Measurements from ENCODE around the gene ZSCAN5A.
"Not testable (repeated sequence)": the region's sequence is repeated elsewhere in the genome, so short reads cannot be mapped to it uniquely, and the experiment has no call there.

Gene ZSCAN5A

DNA sequence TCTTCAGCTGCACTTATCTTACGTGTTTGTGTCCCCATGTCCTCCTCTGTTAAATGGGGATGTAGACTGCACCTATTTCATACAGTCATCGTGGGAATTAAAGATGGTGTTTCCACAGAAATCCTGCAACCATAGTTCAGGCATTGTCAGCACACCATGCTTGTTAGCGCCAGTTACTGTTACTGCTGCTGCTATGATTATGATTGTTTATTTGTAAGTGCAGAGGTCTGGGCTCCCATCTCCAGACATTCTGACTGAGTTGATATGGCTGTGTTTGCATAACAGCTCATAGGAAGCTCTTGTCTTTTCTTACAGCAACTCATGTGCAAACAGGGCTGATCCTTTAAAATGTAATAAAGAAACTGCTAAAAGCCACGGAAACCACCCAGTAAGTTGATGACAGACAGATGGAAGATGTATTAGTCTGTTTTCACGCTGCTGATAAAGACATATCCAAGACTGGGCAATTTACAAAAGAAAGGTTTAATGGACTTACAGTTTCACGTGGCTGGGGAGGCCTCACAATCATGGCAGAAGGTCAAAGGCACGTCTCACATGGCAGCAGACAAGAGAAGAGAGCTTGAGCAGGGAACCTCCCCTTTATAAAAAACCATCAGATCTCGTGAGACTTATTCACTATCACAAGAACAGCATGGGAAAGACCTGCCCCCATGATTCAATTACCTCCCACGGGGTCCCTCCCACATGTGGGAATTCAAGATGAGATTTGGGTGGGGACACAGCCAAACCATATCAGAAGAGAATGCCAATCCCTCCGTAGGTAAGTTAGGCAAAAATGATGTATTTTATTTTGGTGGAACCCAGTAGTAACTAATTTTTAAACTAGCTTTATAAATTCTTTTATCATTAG, 1.6 kb downstream of the ZSCAN5A start:
- no peak for DNase-seq

DNA sequence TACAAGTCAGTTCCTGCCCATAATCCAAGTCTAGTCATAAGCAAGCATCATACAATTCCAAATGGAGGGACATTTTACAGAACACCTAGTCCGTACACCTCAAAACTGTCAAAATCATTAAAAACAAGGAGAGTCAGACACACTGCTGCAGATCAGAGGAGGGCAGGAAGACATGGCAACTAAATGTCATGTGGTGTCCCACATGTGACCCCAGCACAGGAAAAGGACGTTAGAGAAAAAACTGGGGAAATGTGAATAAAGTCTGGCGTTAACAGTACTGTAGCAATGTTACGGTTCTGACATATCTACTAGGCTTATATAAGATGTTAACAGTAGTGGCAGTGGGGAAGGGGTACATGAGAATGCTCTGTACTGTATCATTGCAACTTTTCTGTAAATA, 2.3 kb downstream of the ZSCAN5A start:
- no peak for DNase-seq

DNA sequence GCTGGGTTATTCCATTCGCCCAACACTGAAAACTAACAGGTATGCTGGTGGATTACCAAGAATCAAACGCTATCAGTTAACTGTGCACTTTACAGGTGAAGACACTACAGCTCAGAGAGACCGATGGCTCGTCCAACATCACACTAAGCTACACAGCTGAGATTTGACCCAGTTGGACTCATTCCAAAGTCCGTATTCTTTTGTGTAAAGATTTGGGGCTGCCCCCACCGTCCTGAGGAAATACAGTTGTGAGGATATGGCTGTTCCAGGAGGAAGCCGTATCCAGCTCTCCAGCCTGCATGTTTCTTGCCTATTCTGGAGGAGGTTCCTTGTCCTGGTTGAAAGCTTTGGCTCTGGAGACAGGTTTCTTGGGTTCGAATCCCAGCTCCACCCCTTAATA, 4.2 kb downstream of the ZSCAN5A start:
- no peak for DNase-seq

DNA sequence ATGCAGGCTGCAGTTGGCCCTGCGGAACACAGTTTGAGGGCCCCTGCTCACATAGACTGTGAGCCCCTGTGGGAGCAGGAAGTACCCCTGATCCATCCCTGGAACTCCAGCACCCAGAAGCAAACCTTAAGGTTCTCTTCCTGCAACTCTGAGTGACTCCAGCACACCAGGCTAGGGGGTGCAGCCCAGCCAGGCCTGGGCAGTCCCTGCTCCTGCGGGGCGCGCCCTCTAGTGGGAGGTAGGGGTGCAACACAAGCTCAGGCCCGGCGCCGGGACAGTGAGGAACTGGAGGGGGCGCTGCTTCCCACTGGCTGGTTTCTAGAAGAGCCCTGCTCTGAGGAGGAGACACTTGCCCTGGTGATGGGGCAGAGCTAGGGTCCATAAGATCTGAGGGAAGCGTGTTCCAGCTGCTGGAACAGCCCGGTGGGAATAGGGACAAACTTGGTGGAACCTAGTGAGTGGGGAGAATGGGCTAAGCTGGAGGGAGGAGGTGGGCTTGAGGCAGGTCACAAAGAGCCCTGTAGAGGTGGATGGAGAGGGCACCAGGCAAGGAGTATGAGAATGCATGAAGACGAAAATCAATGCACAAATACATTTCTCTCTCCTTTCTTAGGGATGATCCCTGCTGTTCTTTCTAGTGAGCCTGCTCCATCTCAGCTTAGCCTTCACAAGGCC, 5.0 kb downstream of the ZSCAN5A start:
- DNase-seq, result no peak

DNA sequence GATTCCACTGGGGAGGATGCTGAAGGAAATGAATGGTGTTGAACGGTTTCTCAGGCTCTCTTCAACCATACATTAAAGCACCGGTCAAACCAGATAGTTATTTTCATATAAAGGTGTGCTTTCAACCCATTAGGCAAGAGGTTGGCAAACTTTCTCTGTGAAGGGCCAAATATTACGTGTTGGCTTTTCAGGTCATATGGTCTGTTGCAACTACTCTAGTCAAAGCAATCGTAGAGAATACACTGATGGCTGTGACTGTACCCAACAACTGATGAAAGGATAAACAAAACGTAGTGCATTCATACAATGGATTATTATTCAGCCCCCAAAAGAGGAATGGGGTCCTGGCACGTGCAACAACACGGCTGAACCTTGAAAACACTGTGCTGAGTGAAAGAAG, 5.8 kb downstream of the ZSCAN5A start:
- DNase-seq, result no peak

DNA sequence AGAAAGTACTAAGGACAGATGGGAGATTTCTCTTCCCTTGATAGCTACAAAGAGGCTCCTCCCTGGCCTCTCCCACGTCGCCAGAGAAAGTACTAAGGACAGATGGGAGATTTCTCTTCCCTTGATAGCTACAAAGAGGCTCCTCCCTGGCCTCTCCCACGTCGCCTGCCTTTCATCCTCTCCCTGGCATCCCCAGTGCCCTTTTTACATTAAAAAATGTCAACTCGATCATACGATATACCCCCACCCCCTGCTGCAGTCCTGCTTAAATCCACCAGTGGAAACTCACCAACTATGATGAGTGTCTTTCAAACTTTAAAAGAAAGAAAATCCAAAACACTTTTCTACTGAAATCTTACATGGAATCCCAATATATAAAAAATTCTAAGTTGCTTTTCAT, 7.6 kb downstream of the ZSCAN5A start:
- DNase-seq, result not testable (repeated sequence)

DNA sequence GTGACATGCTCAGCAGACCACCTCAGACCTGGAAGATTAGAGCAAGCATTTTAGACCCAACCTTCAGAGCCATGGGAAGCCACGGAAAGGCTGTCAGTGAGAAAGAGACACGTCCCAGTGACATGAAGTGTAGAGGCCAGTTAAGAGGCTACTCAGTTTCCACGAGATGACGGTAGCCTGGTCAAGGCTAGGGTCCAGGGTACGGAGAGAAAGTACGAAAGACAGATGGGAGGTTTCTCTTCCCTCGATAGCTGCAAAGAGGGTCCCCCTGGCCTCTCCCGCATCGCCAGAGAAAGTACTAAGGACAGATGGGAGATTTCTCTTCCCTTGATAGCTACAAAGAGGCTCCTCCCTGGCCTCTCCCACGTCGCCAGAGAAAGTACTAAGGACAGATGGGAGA, 8.6 kb downstream of the ZSCAN5A start:
- no peak for DNase-seq

DNA sequence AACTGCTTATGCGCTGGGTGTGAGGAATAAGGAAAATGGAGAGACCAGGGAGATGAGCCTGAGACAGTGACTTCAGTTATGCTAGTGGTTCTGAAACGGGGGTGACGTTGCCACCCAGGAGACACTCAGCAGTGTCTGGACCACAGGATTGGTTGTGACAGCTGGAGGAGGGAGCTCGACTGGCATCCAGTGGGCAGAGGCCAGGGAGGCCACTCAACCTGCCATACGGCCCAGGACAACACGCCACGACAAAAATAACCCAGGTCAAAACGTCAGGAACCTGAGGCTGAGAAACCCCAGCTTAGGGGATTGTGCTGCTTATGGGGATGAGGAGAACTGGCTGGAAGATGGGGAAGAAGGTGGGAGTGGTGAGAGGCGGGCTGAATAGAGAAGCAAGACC, 10.4 kb downstream of the ZSCAN5A start:
- DNase-seq, result no peak

DNA sequence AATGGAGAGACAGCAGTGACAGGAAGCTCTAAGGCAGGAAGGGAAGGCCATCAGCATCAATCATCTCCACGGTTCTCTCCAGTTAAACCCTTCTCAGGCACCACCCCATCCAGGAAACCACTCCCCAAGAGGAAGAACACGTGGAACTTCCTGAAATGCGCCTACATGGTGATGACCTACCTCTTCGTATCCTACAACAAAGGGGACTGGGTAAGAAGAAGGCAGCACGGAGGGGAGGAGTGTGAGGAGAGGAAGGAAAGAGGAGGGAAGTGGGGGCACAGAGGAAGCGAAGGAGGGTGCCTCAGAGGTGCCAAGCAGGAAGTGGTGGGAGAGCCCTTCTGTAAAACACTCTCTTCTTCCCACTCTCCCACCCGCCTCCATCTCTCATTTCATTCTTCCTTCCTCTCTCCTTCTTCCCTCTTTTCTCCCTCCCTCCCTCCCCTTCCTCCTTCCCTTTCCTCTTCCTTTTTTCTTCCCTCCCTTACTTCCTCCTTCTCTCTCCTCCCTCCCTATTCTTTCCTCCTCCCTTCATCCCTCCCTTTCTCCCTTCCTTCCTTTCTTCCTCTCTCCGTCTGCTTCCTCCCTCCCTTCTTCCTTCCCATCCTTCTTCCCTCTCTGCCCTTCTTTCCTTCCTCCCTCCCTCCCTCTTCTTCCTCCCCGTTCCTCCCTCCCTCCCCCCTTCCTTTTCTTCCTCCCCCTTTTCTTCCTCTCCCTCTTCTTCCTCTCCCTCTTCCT, 12.6 kb downstream of the ZSCAN5A start:
- DNase-seq, result no peak

DNA sequence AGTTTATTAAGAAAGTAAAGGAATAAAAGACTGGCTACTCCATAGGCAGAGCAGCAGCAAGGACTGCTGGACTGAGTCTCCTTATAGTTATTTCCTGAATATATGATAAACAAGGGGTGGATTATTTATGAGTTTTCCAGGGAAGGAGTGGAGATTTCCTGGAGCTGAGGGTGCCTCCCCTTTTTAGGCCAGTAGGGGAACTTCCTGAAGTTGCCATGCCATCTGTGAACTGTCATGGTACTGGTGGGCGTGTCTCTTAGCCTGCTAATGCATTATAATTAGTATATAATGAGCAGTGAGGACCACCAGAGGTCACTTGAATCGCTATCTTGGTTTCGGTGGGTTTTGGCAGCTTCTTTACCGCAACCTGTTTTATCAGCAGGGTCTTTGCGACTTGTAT, 13.5 kb downstream of the ZSCAN5A start:
- DNase-seq, result no peak

DNA sequence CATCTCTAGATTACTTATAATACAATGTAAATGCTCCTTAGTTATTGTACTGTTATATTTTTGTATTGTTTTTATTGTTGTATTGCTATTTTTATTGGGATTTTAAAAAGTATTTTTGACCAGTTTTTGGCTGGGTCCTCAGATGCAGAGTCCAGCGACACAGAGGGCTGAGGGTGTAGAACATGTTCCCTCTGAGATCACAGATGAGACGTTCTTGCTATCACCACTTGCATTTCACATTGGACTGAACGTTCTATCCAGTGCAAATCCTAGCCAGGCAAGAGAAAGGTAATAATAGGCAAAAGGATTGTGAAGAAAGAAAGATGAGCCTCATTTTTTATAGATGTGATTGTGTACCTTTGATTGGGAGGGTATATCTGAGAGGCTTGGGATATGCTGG, 15.0 kb downstream of the ZSCAN5A start:
- DNase-seq, result no peak

DNA sequence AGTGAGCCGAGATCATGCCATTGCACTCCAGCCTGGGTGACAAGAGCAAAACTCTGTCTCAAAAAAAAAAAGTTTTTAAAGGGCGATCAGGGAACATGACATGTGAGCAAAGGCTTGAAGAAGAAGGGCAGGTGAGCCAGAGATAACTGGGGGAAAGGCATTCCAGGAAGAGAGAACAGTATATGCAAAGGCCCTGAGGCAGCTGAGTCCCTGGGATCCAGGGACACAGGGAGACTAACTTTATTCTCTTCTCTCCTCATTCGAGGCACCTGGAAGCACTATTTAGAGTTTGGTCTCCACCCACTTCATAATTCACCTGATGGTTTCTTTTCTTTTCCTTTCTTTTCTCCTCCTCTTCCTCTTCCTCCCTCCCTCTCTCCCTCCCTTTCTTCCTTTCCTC, 17.6 kb downstream of the ZSCAN5A start:
- DNase-seq, result no peak

DNA sequence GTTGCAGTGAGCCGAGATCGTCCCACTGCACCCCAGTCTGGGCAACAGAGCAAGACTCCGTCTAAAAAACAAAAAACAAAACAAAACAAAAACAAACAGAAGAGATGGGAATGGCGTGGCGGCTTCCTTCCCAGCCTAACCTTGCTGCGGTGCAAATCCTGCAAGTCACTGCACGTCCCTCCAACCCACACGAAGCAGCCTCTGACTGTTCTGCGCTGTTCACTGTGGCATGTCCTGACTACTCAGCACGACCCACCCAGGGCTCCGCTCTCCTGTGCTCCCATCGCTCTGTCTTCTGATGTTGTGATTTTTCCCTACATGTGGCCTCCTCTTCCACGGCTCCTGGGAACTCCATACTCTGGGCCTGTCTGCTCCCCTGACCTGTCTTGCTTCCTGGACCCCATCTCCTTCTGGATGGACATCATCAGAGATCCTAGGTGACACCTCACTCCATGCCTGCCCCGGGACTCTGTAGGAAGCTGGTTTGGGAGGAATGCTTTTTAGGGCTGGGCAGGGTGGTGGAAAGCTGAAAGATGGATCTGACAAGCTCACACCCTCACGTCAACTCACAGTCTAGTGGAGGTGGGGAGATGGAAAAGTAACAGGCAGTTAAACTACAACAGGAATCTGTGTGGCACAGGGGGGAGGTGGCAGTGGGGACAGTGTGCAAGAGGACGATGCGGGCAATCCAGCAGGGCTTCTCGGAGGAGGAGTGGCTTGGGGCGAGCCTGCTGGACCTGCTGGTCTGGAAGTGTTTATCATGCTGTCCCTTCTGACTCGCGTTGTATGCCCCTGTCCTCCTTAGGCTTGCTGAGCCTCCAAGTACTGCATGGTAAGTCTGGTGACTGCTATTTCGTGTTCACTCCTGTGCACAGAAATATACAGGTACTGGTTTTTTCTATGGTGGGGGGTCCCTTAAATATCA, 18.8 kb downstream of the ZSCAN5A start:
- DNase-seq, result no peak

DNA sequence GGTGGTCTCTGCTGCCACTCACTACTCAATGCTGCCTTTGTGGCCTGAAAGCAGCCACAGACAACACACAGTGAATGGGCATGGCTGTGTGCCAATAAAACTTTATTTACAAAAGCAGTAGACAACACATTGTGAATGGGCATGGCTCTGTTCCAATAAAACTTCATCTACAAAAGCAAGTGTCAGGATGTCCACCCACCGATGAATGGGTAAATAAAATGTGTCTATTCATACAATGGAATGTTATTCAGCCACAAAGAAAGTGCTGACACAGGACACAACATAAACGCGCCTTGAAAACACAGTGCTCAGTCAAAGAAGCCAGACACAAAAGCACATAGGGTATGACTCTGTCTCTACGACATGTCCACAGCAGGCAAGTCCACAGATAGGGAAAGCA, 20.1 kb downstream of the ZSCAN5A start:
- no peak for DNase-seq

DNA sequence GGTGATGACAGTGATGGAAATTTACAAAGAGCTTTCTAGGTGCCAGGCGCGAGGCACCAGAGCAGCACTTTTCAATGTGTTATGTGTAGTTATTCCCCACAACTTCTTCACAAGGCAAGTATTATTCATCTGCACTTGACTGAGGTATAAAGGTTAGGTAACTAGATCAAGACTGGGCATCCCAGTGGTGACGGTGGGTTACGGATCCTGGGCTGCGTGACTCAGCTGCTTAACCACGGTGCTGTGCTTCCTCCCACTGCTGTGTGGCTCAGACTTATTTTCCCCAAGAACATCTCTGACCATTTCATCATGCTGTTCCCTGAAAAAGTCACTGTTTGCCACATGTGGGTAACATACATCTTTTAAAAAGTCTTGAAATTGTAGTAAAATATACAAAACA, 22.8 kb downstream of the ZSCAN5A start:
- DNase-seq, result no peak

DNA sequence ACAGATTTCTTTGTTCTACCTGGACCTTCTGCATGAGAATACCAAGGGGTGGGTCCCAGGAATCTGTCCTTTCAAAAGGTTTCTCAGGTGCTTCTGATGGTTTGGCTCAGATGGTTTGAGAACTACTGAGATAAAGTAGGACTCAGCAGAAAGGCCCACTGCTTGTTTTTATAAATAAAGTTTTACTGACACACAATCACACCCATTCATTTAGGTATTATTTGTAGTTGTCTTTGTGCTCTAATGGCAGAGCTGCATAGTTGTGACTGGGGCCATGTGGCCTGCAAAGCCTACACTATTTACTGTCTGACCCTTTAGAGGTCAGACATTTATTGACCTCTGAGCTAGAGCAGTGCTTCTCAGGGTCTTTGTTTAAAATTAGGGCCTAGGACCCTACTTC, 24.5 kb downstream of the ZSCAN5A start:
- no peak for DNase-seq

DNA sequence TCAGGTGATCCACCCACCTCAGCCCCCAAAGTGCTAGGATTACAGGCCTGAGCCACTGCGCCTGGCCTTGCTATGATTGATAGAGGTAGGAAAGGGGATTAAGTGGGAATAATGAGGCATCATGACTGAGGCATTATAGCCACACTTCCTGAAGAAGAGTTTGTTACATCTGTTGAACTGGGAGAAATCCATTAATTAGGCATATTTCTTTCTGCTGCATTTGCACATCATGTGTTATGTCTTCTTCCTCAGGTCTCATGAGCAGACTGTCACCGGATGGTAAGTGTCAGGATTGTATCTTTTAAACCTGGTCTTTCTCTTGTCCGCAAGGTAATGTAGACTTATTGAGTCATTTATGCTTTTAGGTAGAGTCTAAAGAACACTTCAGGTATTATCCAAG, 29.9 kb downstream of the ZSCAN5A start:
- DNase-seq, result no peak

DNA sequence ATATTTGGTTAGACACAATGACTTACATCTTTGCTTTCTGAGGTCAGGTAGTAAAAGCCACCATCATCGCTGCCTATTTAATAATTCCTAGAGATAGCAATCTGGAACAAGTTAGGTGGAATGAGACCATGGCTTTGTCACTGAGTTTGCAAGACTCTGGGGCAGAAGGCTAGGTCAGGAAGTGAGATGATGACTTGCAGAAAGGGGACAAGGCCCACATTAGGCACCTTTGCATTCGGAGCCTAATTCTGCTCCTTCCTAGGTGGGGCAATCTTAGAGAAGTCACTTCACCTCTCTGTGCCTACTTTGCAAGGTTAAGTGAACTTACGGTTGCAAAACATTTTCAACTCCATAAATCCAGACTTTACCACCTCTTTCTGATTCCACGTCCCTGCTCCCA, 31.8 kb downstream of the ZSCAN5A start:
- DNase-seq, result no peak

DNA sequence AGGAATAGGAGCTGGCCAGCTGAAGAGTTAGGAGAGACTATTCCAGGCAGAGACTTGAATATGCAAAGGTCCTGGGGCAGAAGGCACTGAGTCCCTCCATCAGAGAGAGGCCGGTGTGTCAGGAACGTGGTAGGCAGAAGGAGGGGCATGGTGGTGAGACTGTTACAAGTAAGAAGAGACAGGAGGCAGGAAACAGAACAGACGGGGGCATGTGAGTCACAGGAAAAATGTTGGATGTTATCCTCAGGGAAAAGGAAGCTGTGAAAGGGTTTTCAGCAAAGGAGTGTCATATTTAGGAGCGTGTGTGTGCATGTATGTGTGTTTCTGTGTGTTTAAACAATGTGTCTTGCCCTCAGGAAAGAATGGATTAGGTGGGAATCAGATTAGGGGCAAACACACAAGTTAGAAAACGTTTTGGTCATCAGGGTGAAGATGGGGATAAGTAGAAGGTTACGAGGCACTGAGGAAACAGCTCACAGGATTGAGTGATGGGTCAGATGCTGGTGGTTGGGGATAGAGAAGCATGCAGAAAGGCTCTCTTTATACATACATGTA, 41.0 kb downstream of the ZSCAN5A start:
- no peak for DNase-seq

DNA sequence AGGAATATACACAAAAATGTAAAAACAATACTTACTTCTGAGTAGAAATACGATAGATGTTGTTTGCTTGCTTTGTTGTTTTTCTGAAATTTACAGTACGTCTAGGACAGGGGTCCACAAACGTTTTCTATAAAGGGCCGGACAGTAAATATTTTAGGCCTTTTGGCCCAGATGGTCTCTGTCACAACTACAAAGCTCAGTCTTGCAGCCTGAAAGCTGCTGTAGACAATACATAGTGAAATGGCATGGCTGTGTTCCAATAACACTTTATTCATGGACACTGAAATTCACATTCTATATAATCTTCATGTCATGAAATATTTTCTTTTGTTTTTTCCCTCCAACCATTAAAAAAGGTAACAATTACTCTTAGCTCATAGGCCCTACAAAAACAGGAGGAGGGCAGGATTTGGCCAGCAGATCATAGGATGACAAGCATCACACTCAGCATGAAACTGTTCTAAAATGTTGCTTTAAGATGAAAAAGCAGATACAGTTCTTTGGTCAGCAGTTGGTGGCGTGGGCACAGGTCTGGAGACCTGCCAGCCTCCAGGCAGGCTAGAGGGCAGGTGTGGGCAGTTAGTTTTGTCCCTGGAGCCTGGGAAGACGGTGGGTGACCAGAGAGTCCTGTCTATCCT, 42.4 kb downstream of the ZSCAN5A start, which contains the start of gene EDDM13:
Gene EDDM13, plus strand, starts transcription at position 588 of the 638 bp plus-strand sequence. CDS start 87 bp downstream, outside the sequence.
- no peak for DNase-seq

DNA sequence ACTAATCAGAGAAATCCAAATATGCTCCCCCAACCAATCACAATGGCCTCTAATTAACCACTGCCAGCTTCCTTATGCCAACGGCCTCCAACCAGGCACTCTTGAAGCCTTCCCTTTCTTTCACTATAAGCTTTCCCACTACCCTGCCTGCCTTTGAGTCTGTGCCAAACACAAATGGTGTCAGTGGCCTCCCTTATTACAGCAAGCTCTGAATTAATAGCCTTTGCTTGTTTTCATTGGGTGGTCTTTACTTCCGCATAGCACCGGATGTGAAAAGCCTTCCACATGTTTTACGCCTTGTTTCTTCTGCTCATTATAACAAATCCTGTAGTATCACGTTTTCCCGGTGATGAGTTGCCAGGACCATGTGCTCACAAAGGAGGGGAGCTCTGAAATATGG, 43.5 kb downstream of the ZSCAN5A start:
- DNase-seq, result no peak

DNA sequence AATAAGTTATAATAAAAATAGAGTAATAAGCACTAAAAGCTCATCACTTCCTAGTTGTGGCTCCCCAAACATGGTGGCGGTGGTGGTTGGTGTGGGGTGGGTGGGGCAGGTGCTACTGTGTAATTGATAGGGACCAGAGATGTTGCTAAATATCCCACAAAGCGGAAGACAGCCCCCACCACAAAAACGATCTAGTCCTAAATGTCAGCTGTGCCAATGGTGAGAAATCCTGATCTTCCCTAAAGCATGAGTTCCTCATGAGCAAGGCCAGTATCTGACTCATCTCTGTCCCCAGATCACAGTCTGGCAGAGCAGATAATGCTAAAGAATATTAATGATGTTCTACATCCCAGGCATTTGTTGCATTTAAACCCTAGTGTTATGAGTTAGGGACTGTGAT, 44.0 kb downstream of the ZSCAN5A start:
- DNase-seq, result no peak
